Ureter (tissue), 1 donor: ENCODE results near the gene DHRS2. TPM values are rescaled to one million over a fixed set of nuclear protein-coding genes. Genes with fewer than 3 reads are reported as not detected.

Experiments used
- DNase-seq: peaks from one replicate; pipeline ENCODE4 v3.0.0-alpha.2; 2020; ENCODE audit warnings: low spot score
- total RNA-seq: library from RNA; stranded (reverse); gene quantifications from one replicate; pipeline ENCODE4 v1.2.4, GENCODE V29; 2023
- donor health status: DM: yes; HTN: yes; CAD: no.

Gene DHRS2
- total RNA-seq, 1 donor from 2014 or later: 1,842 TPM

DNA sequence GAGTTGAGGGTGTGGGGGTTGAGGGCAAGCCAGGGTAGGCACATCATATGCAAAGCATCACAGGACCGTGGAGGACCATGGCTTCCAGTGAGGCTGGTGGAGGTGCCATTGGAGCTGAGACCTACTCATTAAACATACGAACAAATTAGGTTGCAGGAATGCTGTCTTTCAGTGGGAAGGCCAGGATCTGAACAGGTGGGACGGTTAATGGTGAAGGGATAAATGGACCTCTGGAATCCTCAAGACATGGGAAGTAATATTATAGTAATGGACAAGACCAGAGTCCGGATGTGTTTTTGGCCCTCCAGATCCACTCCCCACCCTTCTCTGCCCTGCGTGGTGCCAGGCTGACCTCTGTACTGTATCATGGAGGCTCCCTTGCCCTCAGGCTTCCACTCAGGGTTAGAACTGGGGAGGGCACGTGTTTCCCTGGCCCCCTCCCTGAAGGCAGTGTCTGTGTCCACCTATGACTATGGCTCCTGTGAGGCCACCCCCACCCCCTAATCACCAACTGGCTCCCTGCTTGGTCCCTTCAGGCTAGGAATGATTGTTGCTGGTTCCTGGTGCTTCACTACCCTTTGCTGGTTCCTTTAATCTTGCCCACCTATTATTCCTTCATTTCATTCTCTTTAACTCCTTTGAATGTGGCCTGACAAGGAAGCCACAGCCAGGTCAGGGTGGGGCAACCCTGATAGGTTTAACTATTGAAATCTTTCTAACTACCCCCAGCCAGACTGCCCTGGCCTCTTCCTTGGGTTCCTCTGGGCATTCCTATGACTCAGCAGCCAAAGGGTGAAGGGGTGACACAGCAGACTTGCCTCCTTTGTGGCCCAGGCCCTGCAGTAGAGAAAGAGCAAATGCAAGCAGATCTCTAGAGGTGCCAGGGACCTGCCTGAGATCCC lies 10.7 kb downstream of the DHRS2 start:
- no peak for DNase-seq

DNA sequence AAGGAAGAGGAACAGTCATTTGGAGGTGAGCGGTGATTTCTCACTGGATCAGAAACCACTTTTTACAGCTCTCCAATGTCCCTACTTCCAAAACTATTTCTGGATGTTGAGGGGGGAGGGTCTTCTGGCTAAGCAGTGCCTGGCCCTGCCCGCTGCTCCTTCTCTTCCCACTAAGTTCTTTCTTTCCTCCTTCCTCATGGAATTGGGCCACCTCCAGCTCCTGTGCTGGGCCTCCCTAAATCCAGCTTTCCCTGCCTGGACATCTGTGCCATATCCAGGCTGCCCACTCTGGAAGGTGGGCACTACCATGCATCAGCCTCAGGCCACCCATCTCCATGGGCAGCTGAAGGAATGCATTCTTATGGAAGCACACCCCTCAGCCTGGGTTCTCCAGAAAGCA lies 11.5 kb downstream of the DHRS2 start:
- no peak for DNase-seq

- no peak for DNase-seq
Observed at GRCh38 chr14:23648764-23649460, 12.7 kb downstream of the DHRS2 start.

GRCh38 chr14:23650506-23650905 lies 14.3 kb downstream of the DHRS2 start:
- DNase-seq: no peak

DNA sequence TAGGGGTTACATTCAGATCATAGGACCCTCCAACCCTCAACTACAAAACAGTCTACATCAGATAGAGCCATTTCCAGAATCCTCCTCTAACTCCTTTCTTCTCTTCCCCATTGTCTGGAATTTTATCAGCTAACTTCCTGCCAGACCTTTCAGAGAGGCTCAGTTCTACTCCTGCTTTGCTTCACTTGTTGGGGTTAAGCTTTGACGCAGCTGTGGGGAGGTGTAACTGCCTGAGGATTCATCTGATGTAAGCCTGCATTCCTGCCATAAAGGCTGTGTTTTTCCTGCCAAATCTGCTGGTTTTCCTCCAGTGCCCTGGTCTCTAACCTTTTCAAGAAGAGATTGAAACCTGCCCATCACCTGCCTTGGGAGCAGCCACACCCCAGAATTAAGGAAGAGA lies 16.9 kb downstream of the DHRS2 start:
- DNase-seq: no peak

GRCh38 chr14:23654231-23654630 lies 18.1 kb downstream of the DHRS2 start:
- DNase-seq: no peak

DNA sequence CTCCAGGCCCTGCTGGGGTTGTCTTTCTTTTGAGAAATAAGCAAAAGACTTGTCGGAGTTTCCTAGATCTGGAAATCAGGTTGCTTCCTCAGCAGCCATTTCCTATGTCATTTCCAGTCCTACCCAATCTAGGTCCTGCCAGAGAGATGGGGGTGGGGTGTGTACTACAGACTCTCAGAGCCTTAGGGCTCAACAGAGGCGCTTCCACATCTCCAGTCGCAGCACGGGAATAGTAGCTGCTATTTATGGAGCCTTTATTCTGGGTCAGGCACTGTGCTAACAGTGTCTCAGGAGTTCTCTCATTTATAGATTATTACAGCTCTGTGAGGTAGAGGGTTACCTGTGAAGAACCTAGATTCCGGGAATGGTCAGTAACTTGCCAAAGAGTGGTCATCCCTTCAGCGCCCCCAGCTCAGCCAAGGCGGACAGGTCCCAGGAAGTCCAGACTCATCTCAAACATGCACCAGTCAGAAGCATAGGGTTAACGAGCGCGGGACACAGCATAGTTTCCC lies 21.9 kb downstream of the DHRS2 start:
- no peak for DNase-seq

GRCh38 chr14:23660290-23661226 lies 24.4 kb downstream of the DHRS2 start:
- DNase-seq: no peak

DNA sequence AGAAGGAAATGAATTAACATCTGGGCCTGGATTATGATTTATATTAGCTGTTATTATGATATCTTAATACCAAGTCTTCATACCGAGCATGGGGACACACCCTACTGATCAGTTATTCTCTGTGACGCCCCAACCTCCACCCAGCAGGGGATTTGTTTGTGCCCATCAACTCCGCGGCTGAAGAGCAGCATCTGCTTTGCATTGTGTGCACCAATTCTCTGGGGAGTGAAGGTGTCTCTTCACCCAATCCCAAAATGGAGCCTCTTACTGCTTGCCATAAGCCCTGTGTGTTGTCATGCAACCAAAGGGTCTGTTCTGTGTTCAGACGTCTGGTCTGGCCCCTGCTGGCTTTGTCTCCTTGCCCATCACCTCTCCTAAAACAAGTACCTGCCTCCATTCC lies 25.4 kb downstream of the DHRS2 start:
- no peak for DNase-seq

DNA sequence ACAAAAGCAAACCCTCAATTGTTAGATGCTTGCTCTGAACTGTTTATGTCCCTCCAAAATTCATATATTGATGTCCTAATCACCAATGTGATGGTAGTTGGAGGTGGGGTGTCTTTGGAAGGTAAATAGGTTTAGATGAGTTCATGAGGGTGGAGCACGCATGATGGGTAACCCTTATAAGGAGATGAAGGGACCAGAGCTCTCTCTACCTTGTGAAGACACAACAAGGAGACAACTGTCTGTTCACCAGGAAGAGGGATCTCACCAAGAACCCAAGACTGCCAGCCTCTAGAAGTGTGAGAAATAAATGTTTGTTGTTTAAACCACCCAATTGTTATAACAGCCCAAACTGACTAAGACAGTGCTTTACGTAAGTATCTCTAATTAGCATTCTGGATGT lies 27.0 kb downstream of the DHRS2 start:
- no peak for DNase-seq

DNA sequence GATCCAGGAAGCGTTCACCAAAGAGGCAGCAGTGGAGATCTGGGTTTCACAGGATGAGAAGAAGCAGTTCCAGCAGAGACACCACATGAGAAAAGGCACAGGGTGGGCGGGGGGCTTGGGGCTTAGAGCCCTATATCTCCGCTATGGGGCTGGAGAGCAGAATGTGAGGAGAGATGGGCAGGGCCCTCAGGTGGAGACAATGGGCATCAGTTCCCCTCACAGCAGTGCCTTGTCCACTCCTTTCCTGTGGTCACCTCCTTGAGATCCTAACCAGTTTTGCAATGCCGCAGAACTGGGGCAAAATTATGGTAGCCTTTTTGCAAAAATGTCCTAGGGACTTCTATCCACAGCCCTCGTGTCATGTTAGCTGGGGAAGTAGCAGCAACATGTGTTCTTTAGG lies 27.5 kb downstream of the DHRS2 start:
- DNase-seq: no peak

GRCh38 chr14:23664207-23664885 lies 28.2 kb downstream of the DHRS2 start:
- no peak for DNase-seq

- DNase-seq: no peak
Observed at GRCh38 chr14:23665302-23666016, 29.3 kb downstream of the DHRS2 start.

GRCh38 chr14:23667134-23667533 lies 31.0 kb downstream of the DHRS2 start:
- no peak for DNase-seq

GRCh38 chr14:23669441-23669840 lies 33.3 kb downstream of the DHRS2 start:
- no peak for DNase-seq

- no peak for DNase-seq
Observed at GRCh38 chr14:23670481-23670880, 34.3 kb downstream of the DHRS2 start.

GRCh38 chr14:23672200-23672599 lies 36.0 kb downstream of the DHRS2 start:
- no peak for DNase-seq

DNA sequence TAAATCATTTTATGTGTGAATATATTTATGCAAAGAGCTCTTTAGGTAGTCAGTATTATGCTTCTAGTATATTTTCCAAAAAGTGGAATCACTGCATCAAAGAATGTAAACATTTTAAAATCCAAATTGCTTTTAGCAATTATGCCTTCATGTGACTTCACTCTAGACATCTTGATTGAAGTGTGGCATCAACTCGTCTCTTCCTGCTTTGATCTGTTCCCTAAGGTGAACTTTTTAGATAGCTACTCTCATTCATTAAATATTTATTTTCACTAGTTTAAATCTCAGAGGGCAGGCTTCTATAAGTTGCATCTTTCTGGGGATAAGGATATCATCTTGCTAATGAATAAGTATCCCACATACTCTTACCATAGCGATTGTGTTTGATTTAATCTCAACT lies 39.2 kb downstream of the DHRS2 start:
- DNase-seq: no peak

GRCh38 chr14:23675906-23676305 lies 39.7 kb downstream of the DHRS2 start:
- no peak for DNase-seq

DNA sequence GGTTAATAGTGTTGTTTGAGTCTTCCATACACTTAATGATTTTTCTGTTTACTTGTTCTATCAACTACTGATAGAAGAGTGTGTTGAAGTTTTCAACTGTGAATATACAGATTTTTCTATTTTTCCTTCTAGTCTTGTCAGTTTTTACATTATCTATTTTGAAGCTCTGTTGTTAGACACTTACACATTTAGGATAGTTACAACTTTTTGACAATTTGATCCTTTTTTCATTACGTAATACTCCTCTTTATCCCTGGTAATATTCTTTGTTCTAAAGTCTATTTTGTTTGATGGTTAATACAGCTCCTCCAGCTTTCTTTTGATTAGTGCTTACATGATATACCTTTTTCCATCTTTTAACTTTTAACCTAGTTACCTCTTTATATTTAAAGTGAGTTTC lies 45.2 kb downstream of the DHRS2 start:
- DNase-seq: no peak
